GM13977 (cell line): Measurements from ENCODE around the gene KRTAP4-4.
"Not testable (repeated sequence)": the region's sequence is repeated elsewhere in the genome, so short reads cannot be mapped to it uniquely, and the experiment has no call there.

Experiments
- DNase-seq: peaks from one replicate; pipeline ENCODE4 v3.0.0; 2012; ENCODE audit warnings: low spot score
- in situ Hi-C: fragments of 300-500 bp; cut with MboI; formaldehyde crosslinking; loops from one replicate; pipeline ENCODE4 v1.12.0; 2022; ENCODE audit warnings: low sequenced_read_pairs, low pct_unique_long_range_greater_than_20kb, mixed read lengths, inconsistent platforms; ENCODE audit not compliant: unreplicated experiment
- TF ChIP-seq, protein P1 (sequence below): IDR thresholded peaks from 2 replicates; pipeline ENCODE4 v1.5.1; 2012; ENCODE audit warnings: mild to moderate bottlenecking, control low read depth; ENCODE audit not compliant: insufficient read depth; ENCODE audit errors: extremely low read depth, missing control alignments

KRTAP4-4 gene

GRCh38 chr17:41121742-41122141 lies 38.8 kb downstream of the KRTAP4-4 start:
- in situ Hi-C loops: no loop called here
- TF ChIP-seq, protein P1, sequence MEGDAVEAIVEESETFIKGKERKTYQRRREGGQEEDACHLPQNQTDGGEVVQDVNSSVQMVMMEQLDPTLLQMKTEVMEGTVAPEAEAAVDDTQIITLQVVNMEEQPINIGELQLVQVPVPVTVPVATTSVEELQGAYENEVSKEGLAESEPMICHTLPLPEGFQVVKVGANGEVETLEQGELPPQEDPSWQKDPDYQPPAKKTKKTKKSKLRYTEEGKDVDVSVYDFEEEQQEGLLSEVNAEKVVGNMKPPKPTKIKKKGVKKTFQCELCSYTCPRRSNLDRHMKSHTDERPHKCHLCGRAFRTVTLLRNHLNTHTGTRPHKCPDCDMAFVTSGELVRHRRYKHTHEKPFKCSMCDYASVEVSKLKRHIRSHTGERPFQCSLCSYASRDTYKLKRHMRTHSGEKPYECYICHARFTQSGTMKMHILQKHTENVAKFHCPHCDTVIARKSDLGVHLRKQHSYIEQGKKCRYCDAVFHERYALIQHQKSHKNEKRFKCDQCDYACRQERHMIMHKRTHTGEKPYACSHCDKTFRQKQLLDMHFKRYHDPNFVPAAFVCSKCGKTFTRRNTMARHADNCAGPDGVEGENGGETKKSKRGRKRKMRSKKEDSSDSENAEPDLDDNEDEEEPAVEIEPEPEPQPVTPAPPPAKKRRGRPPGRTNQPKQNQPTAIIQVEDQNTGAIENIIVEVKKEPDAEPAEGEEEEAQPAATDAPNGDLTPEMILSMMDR: no peak

DNA sequence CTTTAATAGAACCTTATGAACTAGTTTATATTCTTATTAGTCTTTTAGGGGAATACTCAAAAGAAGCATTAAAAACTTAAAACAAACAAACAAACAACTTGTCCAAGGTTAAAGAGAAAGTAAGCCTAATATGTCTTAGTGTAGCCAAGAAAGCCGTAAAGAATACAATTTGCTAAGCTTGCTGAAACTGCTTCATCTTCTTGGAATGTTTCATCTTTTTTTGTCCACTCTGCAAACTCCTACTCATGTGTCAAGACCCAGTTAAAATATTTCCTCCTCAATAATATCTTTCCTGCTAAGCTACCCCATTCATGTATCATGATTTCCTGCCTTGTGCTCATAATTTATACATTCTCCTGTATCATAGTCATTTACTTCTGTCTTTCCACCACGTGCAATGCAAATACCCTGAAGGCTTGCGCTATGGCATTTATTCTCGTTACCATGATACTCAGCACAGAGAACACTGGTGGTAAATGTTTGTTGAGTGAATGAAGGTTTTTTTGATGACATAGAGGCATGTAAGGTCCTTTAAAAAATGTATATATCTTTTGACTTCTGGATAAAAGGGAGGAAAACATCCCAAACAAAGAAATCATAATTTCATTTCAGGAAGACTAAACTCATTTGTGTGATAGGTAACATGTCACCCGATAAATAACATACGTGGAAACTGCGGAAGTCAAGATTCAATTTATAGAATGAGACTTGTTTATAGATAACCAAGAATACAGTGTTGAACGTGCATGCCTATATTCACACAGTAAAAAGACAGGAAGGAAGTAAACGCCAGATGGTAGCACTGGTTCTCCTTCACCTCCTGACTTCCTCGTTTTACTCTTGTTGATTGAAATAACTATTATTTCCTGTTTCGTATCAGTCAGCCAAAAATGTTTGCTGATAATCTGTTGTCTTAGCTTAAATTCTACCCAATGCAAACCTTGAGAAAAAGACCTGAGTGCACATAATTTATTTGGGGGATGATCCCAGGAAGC lies 40.6 kb downstream of the KRTAP4-4 start:
- DNase-seq, in situ Hi-C loops: not testable (repeated sequence)

More at GRCh38 chr17:41121742-41122141, 38.8 kb downstream of the KRTAP4-4 start:
- DNase-seq: no peak

DNA sequence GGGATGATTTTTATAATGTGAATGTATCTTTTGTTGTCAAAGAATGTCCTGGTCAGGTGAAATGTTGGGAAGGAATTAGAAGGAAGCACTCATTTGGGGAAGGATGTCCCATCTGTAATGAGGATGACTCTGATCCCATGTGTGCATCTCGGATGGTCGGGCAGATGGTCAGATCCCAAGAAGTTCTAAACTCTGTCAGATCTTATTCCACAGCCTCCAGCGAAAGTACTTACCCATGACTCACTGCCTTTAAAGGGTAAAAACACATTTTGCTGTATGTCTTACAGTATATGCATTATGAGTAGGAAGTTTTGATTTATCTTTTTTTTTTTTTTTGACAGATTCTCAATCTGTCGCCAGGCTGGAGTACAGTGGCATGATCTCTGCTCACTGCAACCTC lies 41.8 kb downstream of the KRTAP4-4 start:
- TF ChIP-seq, protein P1: no peak
- no peak for DNase-seq
- in situ Hi-C loops: no loop called here

GRCh38 chr17:41117846-41118386 lies 42.6 kb downstream of the KRTAP4-4 start, which contains the start of gene KRTAP4-11:
TSS of gene KRTAP4-11 (minus strand) at chr17:41118373. CDS start at chr17:41118315, 58 bp downstream.
- in situ Hi-C loops, DNase-seq: not testable (repeated sequence)

DNA sequence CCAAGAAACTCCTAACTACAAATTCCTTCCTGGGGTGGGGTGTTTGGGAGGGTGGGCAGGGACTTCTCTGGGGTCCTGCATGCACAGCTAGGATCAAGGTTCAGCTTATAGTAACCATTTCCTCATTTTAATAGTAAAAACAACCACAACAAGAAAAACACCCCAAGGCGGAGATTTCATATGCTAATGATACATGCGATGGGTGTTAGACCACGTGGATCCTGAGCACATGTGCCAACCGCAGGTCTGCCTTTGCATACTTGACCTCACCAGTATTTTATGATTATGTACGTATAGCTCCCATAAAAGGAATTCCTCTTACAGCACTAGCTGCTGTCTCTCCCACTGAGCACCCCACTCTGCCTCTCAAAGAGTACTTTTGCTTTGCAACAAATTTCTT lies 44.3 kb downstream of the KRTAP4-4 start:
- DNase-seq: no peak
- TF ChIP-seq, protein P1: no peak
- in situ Hi-C loops: no loop called here

DNA sequence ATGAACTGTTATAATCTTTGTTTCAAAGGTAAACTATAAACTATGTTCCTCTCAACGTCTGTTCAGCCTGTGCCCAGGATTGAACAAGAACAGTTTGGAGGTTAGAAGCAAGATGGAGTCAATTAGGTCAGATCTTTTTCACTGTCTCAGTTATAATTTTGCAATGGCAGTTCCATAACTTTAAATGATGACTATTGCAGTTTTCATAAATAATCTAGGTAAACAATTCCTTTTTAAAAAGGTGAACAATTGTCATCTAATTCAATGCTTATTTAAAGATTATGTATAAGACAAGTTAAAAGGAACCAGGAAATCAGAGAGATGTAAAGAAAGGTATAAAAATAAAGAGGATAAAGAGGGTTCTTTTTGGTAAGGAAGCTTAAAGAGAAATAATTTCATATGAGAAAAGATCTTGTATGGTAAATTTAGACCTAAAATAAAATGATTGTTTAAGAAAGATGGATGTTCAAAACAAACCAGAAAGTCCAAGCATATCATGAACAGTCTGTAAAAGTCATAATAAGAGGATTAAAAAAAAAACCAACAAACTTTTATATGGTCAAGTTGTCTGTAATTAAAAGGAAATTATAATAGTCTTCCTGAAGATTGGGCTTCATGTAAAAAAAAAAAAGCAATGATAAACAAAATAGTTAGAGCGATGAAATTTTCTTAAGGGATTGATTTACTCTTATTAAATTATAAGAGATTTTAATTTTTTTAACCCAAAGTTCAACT lies 49.2 kb downstream of the KRTAP4-4 start:
- in situ Hi-C loops: no loop called here

More for the DNA sequence above, 49.2 kb downstream of the KRTAP4-4 start:
- no peak for DNase-seq
- TF ChIP-seq, protein P1: no peak
